Stomach (tissue), 9 donors: ENCODE data around the gene MSI2. TPM values are rescaled to one million over a fixed set of nuclear protein-coding genes. Genes with fewer than 3 reads are reported as not detected.

Experiments used
- DNase-seq, 2 donors: peaks; one replicate each; pipeline versions ENCODE4 v3.0.0 to v3.0.0-alpha.2; 2013 to 2019
- H3K27ac ChIP-seq, 5 donors: fragments of 200-600 bp in 4 of 5; sonication (generic) in 4 of 5; one replicate each; pipeline ENCODE4 v1.5.1; 2013 to 2019; ENCODE audit warnings: mild to moderate bottlenecking in 1 of 5, moderate library complexity in 1 of 5
- H3K27me3 ChIP-seq, 3 donors: fragments of 200-600 bp; sonication (generic); one replicate each; pipeline ENCODE4 v1.5.1; 2017 to 2019; ENCODE audit warnings: mixed run types in 1 of 3
- H3K36me3 ChIP-seq, 4 donors: fragments of 200-600 bp; sonication (generic); 1 replicate in 3 of 4; 2 replicates in 1 of 4; pipeline ENCODE4 v1.5.1; 2016 to 2019
- H3K4me1 ChIP-seq, 4 donors: fragments of 200-600 bp; sonication (generic); one replicate each; pipeline ENCODE4 v1.5.1; 2016 to 2019
- H3K4me3 ChIP-seq, 4 donors: fragments of 200-600 bp; sonication (generic) in 3 of 4; one replicate each; pipeline ENCODE4 v1.5.1; 2016 to 2019; ENCODE audit warnings: mild to moderate bottlenecking in 1 of 4
- H3K9me3 ChIP-seq, 4 donors: fragments of 200-600 bp; sonication (generic); one replicate each; pipeline ENCODE4 v1.5.1; 2016 to 2019
- EP300 ChIP-seq: sonication (generic); formaldehyde crosslinking; IDR thresholded peaks from one replicate; pipeline ENCODE4 v1.6.1; 2017; ENCODE audit warnings: antibody characterized with exemption
- POLR2A ChIP-seq, 4 donors: fragments of 450-650 bp; IDR thresholded peaks; one replicate each; pipeline ENCODE4 v1.6.1; 2016; ENCODE audit warnings: antibody characterized with exemption in 4 of 4, control low read depth in 2 of 4, mild to moderate bottlenecking in 1 of 4, moderate library complexity in 1 of 4
- POLR2AphosphoS5 ChIP-seq, 3 donors: sonication (generic); formaldehyde crosslinking; IDR thresholded peaks; one replicate each; pipeline ENCODE4 v1.6.1; 2016; ENCODE audit warnings: antibody characterized with exemption in 3 of 3
- WGBS, 5 donors: extraction: QIAGEN DNeasy Blood & Tissue Kit in 3 of 5; methylation state at CpG; one replicate each; pipeline versions ENCODE4 v1.1.5 to v1.1.7; 2013 to 2018; 5-methylcytosine and 5-hydroxymethylcytosine counted together
- intact Hi-C: fragments of 100-400 bp; cut with DNase I; formaldehyde crosslinking; loops from one replicate; pipeline ENCODE4 v1.15.1; 2023; ENCODE audit warnings: low total_unique reads
- polyA plus RNA-seq, 3 donors: library from polyadenylated mRNA; stranded (reverse); fragments of 200-250 nt; gene quantifications; one replicate each; pipeline ENCODE4 v1.2.3, GENCODE V29; 2013
- total RNA-seq, 5 donors: library from RNA; depleted of rRNA; stranded (reverse); fragments of >200 nt; gene quantifications; one replicate each; pipeline versions ENCODE4 v1.1.0 to v1.2.3, GENCODE V29; 2014 to 2016
- TF ChIP-seq, protein P1 (sequence below), 7 experiments: fragments of 450-650 bp in 4 of 7; fragments of 200-600 bp in 3 of 7; sonication (generic) in 3 of 7; IDR thresholded peaks; one replicate each; pipeline ENCODE4 v1.5.1; 2016 to 2019; ENCODE audit warnings: antibody characterized with exemption in 7 of 7, control low read depth in 2 of 7, mild to moderate bottlenecking in 1 of 7
- donor health status: healthy with polysubstance abuse.
- donor health status: Bipolar disorder and iron deficiency.
- donor health status: healthy.

MSI2 gene
- total and polyA plus RNA-seq, 8 donors = 8.3 to 72.4 (median 22.9) TPM

DNA sequence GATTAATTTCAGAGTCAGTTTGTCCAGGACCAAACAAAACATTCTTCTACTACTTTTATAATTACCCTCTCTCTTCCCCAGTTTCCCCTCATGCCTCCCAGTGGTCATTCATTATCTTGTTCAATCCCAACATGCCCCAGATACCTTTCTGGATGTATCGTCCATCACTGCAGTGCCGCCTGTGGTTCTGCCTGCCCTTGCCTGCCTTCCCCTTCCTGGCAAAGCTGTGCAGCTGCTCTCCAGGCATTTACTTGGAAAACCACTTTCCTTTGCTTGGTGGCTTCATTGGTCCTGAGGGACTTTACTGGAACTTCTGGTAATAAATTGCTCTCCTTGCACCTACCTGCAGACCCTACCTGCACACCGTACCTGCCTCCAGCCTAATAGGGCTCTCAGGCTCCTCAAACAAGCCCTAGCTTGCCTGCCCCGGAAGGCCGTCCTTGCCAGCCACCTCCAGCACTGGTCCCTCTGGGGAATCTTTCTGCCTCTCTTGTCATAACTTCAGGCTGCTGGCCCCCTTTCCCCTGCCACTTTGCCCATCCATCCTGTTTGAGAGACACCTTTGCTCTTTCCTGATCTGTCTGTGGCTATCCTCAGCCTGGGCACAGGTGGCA lies 19.5 kb upstream of the MSI2 start:
- H3K9me3 ChIP-seq = no peaks in the 10 kb centered on the region
- DNase-seq = no peak
- no peaks in the 10 kb centered on the region for H3K36me3 ChIP-seq
- peaks cover 0 to 5% (median 2%) of the 10 kb centered on the region in 4 donors for H3K4me1 ChIP-seq
- TF ChIP-seq POLR2A (IDR thresholded peaks at IDR 0.05) = no peak
- TF ChIP-seq, protein P1, sequence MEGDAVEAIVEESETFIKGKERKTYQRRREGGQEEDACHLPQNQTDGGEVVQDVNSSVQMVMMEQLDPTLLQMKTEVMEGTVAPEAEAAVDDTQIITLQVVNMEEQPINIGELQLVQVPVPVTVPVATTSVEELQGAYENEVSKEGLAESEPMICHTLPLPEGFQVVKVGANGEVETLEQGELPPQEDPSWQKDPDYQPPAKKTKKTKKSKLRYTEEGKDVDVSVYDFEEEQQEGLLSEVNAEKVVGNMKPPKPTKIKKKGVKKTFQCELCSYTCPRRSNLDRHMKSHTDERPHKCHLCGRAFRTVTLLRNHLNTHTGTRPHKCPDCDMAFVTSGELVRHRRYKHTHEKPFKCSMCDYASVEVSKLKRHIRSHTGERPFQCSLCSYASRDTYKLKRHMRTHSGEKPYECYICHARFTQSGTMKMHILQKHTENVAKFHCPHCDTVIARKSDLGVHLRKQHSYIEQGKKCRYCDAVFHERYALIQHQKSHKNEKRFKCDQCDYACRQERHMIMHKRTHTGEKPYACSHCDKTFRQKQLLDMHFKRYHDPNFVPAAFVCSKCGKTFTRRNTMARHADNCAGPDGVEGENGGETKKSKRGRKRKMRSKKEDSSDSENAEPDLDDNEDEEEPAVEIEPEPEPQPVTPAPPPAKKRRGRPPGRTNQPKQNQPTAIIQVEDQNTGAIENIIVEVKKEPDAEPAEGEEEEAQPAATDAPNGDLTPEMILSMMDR (IDR thresholded peaks at IDR 0.05) = no peak
- no peak for TF ChIP-seq POLR2AphosphoS5 (IDR thresholded peaks at IDR 0.05)
- no peak for TF ChIP-seq EP300
- intact Hi-C loops = loop anchor here (10.0 kb wide), 1 partner anchor 518 kb away; no protein-coding TSS in a partner anchor
- 91 to 99% (median 95%) methylated on average over 5 of the region's 5 CpGs for WGBS, 5 donors
- H3K27me3 ChIP-seq = no peaks in the 10 kb centered on the region
- no peak overlapping the region for H3K4me3 ChIP-seq
- H3K27ac ChIP-seq = no peak overlapping the region

DNA sequence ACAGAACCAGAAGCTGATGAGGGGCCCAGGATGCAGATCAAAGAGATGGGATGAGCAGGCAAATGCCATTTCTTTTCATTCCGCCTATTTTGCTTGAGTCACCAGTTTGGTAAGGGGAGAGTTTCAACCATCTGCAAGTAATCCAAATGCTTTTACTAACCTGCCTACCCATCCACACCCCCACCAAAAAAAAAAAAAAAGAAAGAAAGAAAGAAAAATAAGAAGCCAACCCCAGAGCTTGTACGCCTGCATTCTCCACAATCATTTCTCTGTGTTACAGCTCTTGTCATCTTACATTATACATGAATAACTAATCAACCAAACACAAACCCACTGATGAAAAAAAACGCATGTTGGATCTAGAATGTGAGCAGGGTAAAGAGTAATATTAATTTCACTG lies 15.7 kb upstream of the MSI2 start:
- Histone ChIP-seq H3K27me3 (no peaks in the 10 kb centered on the region), H3K4me3 (no peak overlapping the region), H3K9me3 (no peaks in the 10 kb centered on the region), H3K27ac (no peak overlapping the region), H3K4me1 (peaks cover 0 to 13% (median 0%) of the 10 kb centered on the region in 4 donors), H3K36me3 (no peaks in the 10 kb centered on the region)
- TF ChIP-seq POLR2A (IDR thresholded peaks at IDR 0.05) (no peak), EP300 (no peak), POLR2AphosphoS5 (IDR thresholded peaks at IDR 0.05) (no peak)
- TF ChIP-seq, protein P1 (IDR thresholded peaks at IDR 0.05) = no peak
- no peak for DNase-seq
- intact Hi-C loops = no loop called here
- 90 to 93% (median 91%) methylated on average over 3 of the region's 3 CpGs for WGBS, 5 donors

DNA sequence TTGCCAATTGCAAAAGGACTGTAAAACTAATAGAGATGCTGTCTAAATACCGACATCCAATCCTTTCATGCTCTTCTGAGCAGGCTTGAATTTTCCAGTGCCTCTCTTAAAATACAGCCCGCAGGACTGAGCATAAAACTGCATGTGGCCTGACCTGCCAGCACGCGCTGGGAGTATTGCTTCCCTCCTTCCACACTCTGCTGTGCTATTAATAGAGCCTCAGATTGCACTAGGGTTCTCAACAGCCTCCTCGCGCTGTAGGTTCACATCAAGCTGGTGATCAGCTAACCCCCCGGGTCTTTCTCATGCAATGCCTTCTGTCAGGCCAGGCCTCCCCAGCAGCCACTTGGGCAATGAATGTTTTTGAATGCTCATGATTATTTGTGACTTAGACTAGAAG lies 14.2 kb upstream of the MSI2 start:
- Histone ChIP-seq H3K36me3 (no peaks in the 10 kb centered on the region), H3K27ac (no peak overlapping the region), H3K4me1 (peaks cover 0 to 13% (median 0%) of the 10 kb centered on the region in 4 donors), H3K27me3 (no peaks in the 10 kb centered on the region), H3K4me3 (no peak overlapping the region), H3K9me3 (no peaks in the 10 kb centered on the region)
- DNase-seq = no peak
- TF ChIP-seq EP300 (no peak), POLR2A (IDR thresholded peaks at IDR 0.05) (no peak)
- 69 to 84% (median 77%) methylated on average over 7 of the region's 7 CpGs for WGBS, 5 donors
- intact Hi-C loops = no loop called here

- TF ChIP-seq POLR2A (IDR thresholded peaks at IDR 0.05) (no peak), POLR2AphosphoS5 (IDR thresholded peaks at IDR 0.05) (peak in 1 of 3 donors; percentile 23), EP300 (no peak)
- TF ChIP-seq, protein P1 (IDR thresholded peaks at IDR 0.05) = peak in 5 of 7 experiments; percentile 95 to 98 (median 97)
- no peak overlapping the region for H3K4me3 ChIP-seq
- 13 to 23% (median 17%) methylated on average over 13 of the region's 13 CpGs for WGBS, 5 donors
These were observed 13.1 kb upstream of the MSI2 start for GRCh38 chr17:57243171-57243622.

DNA sequence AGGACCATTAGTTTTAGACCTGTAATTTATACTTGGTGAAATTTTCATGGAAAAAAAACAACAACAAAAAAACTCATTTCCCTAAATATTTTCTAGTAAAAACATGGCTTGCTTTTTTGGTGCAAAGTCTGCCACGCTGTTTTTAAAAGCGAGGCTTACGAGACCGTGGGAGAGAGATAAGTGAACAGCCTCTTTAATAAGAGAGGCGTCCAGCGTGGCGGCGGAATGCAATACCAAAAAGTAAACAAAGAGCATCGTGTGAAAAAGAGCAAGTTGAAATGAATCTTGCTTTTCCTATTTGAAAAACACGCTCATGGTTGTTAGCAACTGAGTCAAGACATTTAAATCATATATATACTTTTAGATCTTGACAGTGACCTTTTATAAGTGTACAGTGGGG lies 10.5 kb upstream of the MSI2 start:
- intact Hi-C loops = no loop called here
- no peaks in the 10 kb centered on the region for H3K27me3 ChIP-seq
- peaks cover 0 to 13% (median 0%) of the 10 kb centered on the region in 4 donors for H3K4me1 ChIP-seq
- no peak overlapping the region for H3K27ac ChIP-seq
- no peaks in the 10 kb centered on the region for H3K36me3 ChIP-seq
- no peaks in the 10 kb centered on the region for H3K9me3 ChIP-seq
- TF ChIP-seq, protein P1 (IDR thresholded peaks at IDR 0.05) = no peak
- no peak for TF ChIP-seq POLR2A (IDR thresholded peaks at IDR 0.05)
- TF ChIP-seq EP300 = no peak
- no peak for TF ChIP-seq POLR2AphosphoS5 (IDR thresholded peaks at IDR 0.05)
- no peak overlapping the region for H3K4me3 ChIP-seq
- 60 to 68% (median 68%) methylated on average over 10 of the region's 10 CpGs for WGBS, 5 donors
- no peak for DNase-seq

More at GRCh38 chr17:57243171-57243622, 13.1 kb upstream of the MSI2 start:
- peak; percentile 73 to 84 for DNase-seq
- no peaks in the 10 kb centered on the region for H3K27me3 ChIP-seq
- H3K36me3 ChIP-seq = no peaks in the 10 kb centered on the region
- peaks cover 0 to 13% (median 0%) of the 10 kb centered on the region in 4 donors for H3K4me1 ChIP-seq
- intact Hi-C loops = no loop called here
- no peaks in the 10 kb centered on the region for H3K9me3 ChIP-seq
- no peak overlapping the region for H3K27ac ChIP-seq
